SK-N-SH (cell line): ENCODE measurements around the gene EGLN3.

ENCODE experiments used
- CTCF ChIP-seq: fragments of 200-600 bp; sonication (generic); IDR thresholded peaks from 2 replicates; pipeline ENCODE4 v1.6.1; 2017; ENCODE audit warnings: antibody characterized with exemption, mild to moderate bottlenecking, moderate library complexity
- ELF1 ChIP-seq: IDR thresholded peaks from 2 replicates; pipeline ENCODE4 v1.4.0; 2012
- EP300 ChIP-seq, 2 experiments: IDR thresholded peaks; 2 replicates each; pipeline versions ENCODE4 v1.4.0 to v1.6.1; 2012; ENCODE audit warnings: borderline replicate concordance in 1 of 2, low read depth in 1 of 2, low read length in 1 of 2
- GABPA ChIP-seq: IDR thresholded peaks from 2 replicates; pipeline ENCODE4 v1.4.0; 2012; ENCODE audit warnings: low read depth, mild to moderate bottlenecking
- MAX ChIP-seq: IDR thresholded peaks from 2 replicates; pipeline ENCODE4 v1.4.0; 2012; ENCODE audit warnings: low read depth
- MEF2A ChIP-seq: IDR thresholded peaks from 2 replicates; pipeline ENCODE4 v1.4.0; 2012; ENCODE audit warnings: low read depth, borderline replicate concordance
- MXI1 ChIP-seq: IDR thresholded peaks from 2 replicates; pipeline ENCODE4 v1.6.1; 2012; ENCODE audit warnings: mild to moderate bottlenecking, low read depth, low read length, improper control_type of control experiment
- NRF1 ChIP-seq: IDR thresholded peaks from 2 replicates; pipeline ENCODE4 v1.6.1; 2012; ENCODE audit warnings: low read depth, mild to moderate bottlenecking, low read length
- POLR2AphosphoS5 ChIP-seq: IDR thresholded peaks from 2 replicates; pipeline ENCODE4 v1.6.1; 2012; ENCODE audit warnings: low read depth, low read length
- REST ChIP-seq: IDR thresholded peaks from 2 replicates; pipeline ENCODE4 v1.6.1; 2012; ENCODE audit warnings: mild to moderate bottlenecking, low read depth, low read length, moderate library complexity
- RXRA ChIP-seq: IDR thresholded peaks from 2 replicates; pipeline ENCODE4 v1.4.0; 2012; ENCODE audit warnings: low read depth, mild to moderate bottlenecking, borderline replicate concordance
- TCF12 ChIP-seq: IDR thresholded peaks from 2 replicates; pipeline ENCODE4 v1.4.0; 2012
- USF1 ChIP-seq: IDR thresholded peaks from 2 replicates; pipeline ENCODE4 v1.4.0; 2012; ENCODE audit warnings: low read depth, borderline replicate concordance
- YY1 ChIP-seq: IDR thresholded peaks from 2 replicates; pipeline ENCODE4 v1.4.0; 2012; ENCODE audit warnings: low read depth, mild to moderate bottlenecking

- TF ChIP-seq CTCF: no peak
- TF ChIP-seq REST: no peak
- TF ChIP-seq MEF2A: no peak
- no peak for TF ChIP-seq POLR2AphosphoS5
- TF ChIP-seq NRF1: no peak
- TF ChIP-seq YY1: no peak
- no peak for TF ChIP-seq EP300 (IDR thresholded peaks at IDR 0.05; ENCODE audit: borderline replicate concordance in 1 of 2, low read depth in 1 of 2, low read length in 1 of 2)
- no peak for TF ChIP-seq RXRA
- no peak for TF ChIP-seq MXI1
- no peak for TF ChIP-seq USF1
- TF ChIP-seq MAX: no peak
- TF ChIP-seq TCF12: no peak
- TF ChIP-seq GABPA: no peak
- TF ChIP-seq ELF1: no peak
Measured at GRCh38 chr14:33966276-33966675, 15.4 kb upstream of the EGLN3 start.
